ENCODE results near the gene PARVG.

The PARVG gene

GRCh38 chr22:44256085-44256484, 75.4 kb downstream of the PARVG start:
- TF ChIP-seq CTCF (IDR thresholded peaks at IDR 0.05; ENCODE audit: insufficient read depth, low read length), result no peak
- no peak for TF ChIP-seq GABPA (IDR thresholded peaks at IDR 0.05; ENCODE audit: low read depth)
- TF ChIP-seq REST (IDR thresholded peaks at IDR 0.05; ENCODE audit: insufficient replicate concordance, low read depth), result no peak
- no peak for TF ChIP-seq SPI1 (IDR thresholded peaks at IDR 0.05; ENCODE audit: borderline replicate concordance, low read depth)
- TF ChIP-seq POLR2AphosphoS5 (IDR thresholded peaks at IDR 0.05; ENCODE audit: low read depth), result no peak
- no peak overlapping the region for H3K27ac ChIP-seq (replicated peaks)
- DNase-seq (ENCODE audit: low read depth in 1 of 2, low spot score in 1 of 2), result no peak
- H3K27me3 ChIP-seq (ENCODE audit: insufficient read depth, poor library complexity, severe bottlenecking), result no peaks in the 10 kb centered on the region
- H3K4me3 ChIP-seq (replicated peaks; ENCODE audit: insufficient read depth, low read length), result no peak overlapping the region

GRCh38 chr22:44256556-44257485, 76.1 kb downstream of the PARVG start:
- Histone ChIP-seq H3K4me3 (replicated peaks; ENCODE audit: insufficient read depth, low read length) (no peak overlapping the region), H3K27ac (replicated peaks) (no peak overlapping the region), H3K27me3 (ENCODE audit: insufficient read depth, poor library complexity, severe bottlenecking) (no peaks in the 10 kb centered on the region)
- TF ChIP-seq CTCF (IDR thresholded peaks at IDR 0.05; ENCODE audit: insufficient read depth, low read length), result no peak
- no peak for DNase-seq (ENCODE audit: low read depth in 1 of 2, low spot score in 1 of 2)

Measured in HL-60 (cell line).